GM13977 (cell line): ENCODE measurements around the gene VPS33A.

Source experiments
- DNase-seq: peaks from one replicate; pipeline ENCODE4 v3.0.0; 2012; ENCODE audit warnings: low spot score
- CTCF ChIP-seq: IDR thresholded peaks from 2 replicates; pipeline ENCODE4 v1.5.1; 2012; ENCODE audit warnings: mild to moderate bottlenecking, control low read depth; ENCODE audit not compliant: insufficient read depth; ENCODE audit errors: extremely low read depth, missing control alignments
- in situ Hi-C: fragments of 300-500 bp; cut with MboI; formaldehyde crosslinking; loops from one replicate; pipeline ENCODE4 v1.12.0; 2022; ENCODE audit warnings: low sequenced_read_pairs, low pct_unique_long_range_greater_than_20kb, mixed read lengths, inconsistent platforms; ENCODE audit not compliant: unreplicated experiment

VPS33A gene

GRCh38 chr12:122185079-122185478 is 81.2 kb downstream of the VPS33A start:
- no peak for TF ChIP-seq CTCF
- in situ Hi-C loops: loop anchor here (10.0 kb wide), 1 partner anchor 130 kb away; no protein-coding TSS in a partner anchor
- DNase-seq: no peak

- in situ Hi-C loops: loop anchor here (10.0 kb wide), 1 partner anchor 130 kb away; no protein-coding TSS in a partner anchor
- peak; percentile 55 for DNase-seq
- no peak for TF ChIP-seq CTCF
Measured at GRCh38 chr12:122184517-122184916, 81.8 kb downstream of the VPS33A start.

GRCh38 chr12:122183588-122183940 is 82.7 kb downstream of the VPS33A start:
- in situ Hi-C loops: loop anchor here (10.0 kb wide), 1 partner anchor 129 kb away; no protein-coding TSS in a partner anchor
- no peak for TF ChIP-seq CTCF
- DNase-seq: no peak

GRCh38 chr12:122182887-122183587 is 83.3 kb downstream of the VPS33A start, which contains the start of gene LRRC43:
TSS of gene LRRC43 (plus strand) at chr12:122183123. CDS start at chr12:122183145, 22 bp downstream.
- TF ChIP-seq CTCF: no peak
- peak; percentile 65 for DNase-seq
- in situ Hi-C loops: loop anchor here (10.0 kb wide), 1 partner anchor 128 kb away; no protein-coding TSS in a partner anchor
